Measurements from ENCODE around the gene KLHL28. TPM values are rescaled to one million over a fixed set of nuclear protein-coding genes. Genes with fewer than 3 reads are reported as not detected.
"Not testable (repeated sequence)": the region's sequence is repeated elsewhere in the genome, so short reads cannot be mapped to it uniquely, and the experiment has no call there.

The KLHL28 gene
- total RNA-seq, 1 donor from 2014 or later = 13.3 TPM

DNA sequence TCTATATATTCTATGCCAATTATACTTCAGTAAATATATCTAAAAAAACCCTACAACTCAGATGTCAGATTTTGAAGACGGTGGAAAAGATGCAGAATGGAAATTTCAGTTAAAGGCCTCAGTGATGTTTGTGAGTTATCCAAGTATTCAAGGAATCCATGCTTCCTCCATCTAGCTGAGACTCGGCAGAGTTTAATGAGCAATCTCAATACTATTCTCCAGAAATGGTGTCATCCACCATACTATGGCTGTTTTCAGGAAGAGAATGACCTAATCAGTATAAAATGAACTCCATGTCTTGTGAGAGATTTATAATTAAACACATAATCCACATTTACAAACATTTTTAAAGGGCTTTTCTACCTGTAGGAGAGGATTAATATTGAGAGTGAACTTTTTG, 66.0 kb downstream of the KLHL28 start:
- DNase-seq = no peak

DNA sequence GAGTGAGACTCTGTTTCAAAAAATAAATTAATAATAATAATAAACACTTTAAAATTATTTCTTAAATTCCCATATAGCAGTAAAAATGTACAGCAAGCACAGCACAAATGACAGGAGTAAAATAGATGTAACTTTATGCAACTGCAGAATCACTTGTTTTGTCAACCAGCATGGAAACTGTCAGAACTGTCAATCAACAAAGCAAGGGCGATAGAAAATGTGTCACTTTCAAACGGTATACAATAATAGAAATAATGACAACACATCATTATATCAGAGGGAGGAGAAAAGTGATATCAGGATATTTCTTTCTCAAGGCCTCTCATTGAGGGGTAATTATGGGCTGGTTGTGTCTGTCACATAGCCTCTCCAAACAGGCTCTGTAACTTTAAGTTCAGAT, 68.2 kb downstream of the KLHL28 start:
- no peak for DNase-seq

- DNase-seq = not testable (repeated sequence)
These were observed 69.9 kb downstream of the KLHL28 start for GRCh38 chr14:44891726-44892372.

DNA sequence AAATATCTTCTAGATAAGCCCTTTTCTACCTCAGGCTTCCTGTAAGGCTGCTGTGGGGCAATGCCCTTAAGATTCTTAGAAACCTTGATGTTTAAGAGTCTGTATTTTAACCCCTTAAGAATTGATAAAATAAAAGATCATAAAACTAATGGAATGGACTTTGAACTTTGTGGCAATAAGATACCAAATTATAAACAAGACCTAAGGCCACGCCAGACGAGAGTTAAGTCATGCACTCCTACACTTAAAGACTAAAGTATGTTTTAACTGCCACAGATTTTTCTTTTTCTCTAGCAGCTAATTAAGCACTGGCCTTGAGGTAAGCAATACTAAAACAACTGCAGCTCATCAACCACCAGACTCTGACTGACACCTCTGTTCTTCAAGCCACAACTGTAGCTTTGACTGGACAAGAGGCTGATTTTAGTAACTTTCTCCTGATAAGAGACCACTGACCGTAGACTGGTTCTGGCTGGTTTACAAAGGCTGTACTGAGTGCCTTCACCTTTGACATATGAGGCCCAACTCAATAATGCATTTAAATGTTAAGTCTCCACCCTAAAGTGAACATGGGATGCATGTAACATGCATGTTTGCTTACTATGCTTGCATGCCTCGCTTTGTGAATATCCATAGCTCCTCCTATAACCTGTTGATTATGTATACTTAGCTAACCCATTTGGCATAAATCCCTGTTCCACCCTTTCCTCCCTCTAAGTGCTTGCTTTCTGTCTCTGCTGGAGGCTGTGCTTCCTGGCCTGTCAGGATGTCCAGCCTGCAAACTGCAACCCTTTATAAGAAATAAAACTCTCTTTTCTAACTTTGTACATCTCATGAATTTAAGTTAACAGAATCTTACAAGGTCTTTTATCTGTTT, 71.9 kb downstream of the KLHL28 start:
- DNase-seq = no peak

GRCh38 chr14:44887596-44887955, 74.2 kb downstream of the KLHL28 start:
- DNase-seq = no peak

- no peak for DNase-seq
These were observed 74.7 kb downstream of the KLHL28 start for GRCh38 chr14:44886860-44887595.

- DNase-seq = no peak
These were observed 81.0 kb downstream of the KLHL28 start for GRCh38 chr14:44880791-44881190.

Other genes with a start within 250 kb of the KLHL28 start
- 21.1 and 23.1 TPM in 2 replicates for gene TOGARAM1, start 243 bp upstream of the KLHL28 start, total RNA-seq
- 28.9 and 44.4 TPM in 2 replicates for gene PRPF39, start 122.2 kb upstream of the KLHL28 start, total RNA-seq
- 32.3 and 36.2 TPM in 2 replicates for gene FKBP3, start 172.5 kb upstream of the KLHL28 start, total RNA-seq
- gene FANCM, start 174.0 kb upstream of the KLHL28 start, total RNA-seq = 9.0 and 12.5 TPM in 2 replicates

Data from dermis blood vessel endothelial cell (primary cell).